Endothelial cell of umbilical vein (primary cell): ENCODE measurements around the gene ACOT7. TPM values are rescaled to one million over a fixed set of nuclear protein-coding genes. Genes with fewer than 3 reads are reported as not detected.

Experiments
- BruUV-seq: library from RNA; stranded (reverse); fragments of 400-500 nt; replicated peaks from 2 replicates; lab custom pipeline; 2021; lab: Mats Ljungman, UMichigan
- CTCF ChIA-PET: fragments of 300-600, 350-600 bp; sonication (Branson Sonifier 250); formaldehyde crosslinking; loops from one replicate; lab custom pipeline; 2021; ENCODE audit warnings: antibody characterized with exemption, inconsistent platforms; lab: Charles Lee
- POLR2A ChIA-PET: fragments of 300-600, 350-600 bp; sonication (Branson Sonifier 250); formaldehyde crosslinking; loops from one replicate; lab custom pipeline; 2021; ENCODE audit warnings: antibody characterized with exemption, inconsistent platforms; lab: Charles Lee
- DNase-seq: peaks from one replicate; pipeline ENCODE4 v3.0.0-alpha.2; 2011; ENCODE audit warnings: low read depth, low spot score
- FAIRE-seq: peaks from 2 replicates; lab custom pipeline; 2011; peaks lifted over from hg19 to GRCh38; lab: Jason Lieb, UNC
- H2AFZ ChIP-seq: 2 replicates; pipeline ENCODE4 v1.6.0; 2012; ENCODE audit warnings: low read depth, low read length, control low read depth, inconsistent platforms
- H3K27ac ChIP-seq: 2 replicates; pipeline ENCODE4 v1.5.1; 2011; ENCODE audit warnings: low read depth, mild to moderate bottlenecking, control low read depth, low read length, moderate library complexity; ENCODE audit not compliant: insufficient read depth
- H3K27me3 ChIP-seq, 2 experiments: 2 replicates each; pipeline versions ENCODE4 v1.6.0 to v1.6.1; 2011; ENCODE audit warnings: low read length in 2 of 2, mixed read lengths in 1 of 2; ENCODE audit not compliant: control insufficient read depth in 2 of 2, insufficient read depth in 2 of 2
- H3K36me3 ChIP-seq, 2 experiments: 2 replicates in 1 of 2; 3 replicates in 1 of 2; pipeline ENCODE4 v1.5.1; 2011; ENCODE audit warnings: low read length in 2 of 2, mild to moderate bottlenecking in 1 of 2, moderate library complexity in 1 of 2; ENCODE audit not compliant: control insufficient read depth in 2 of 2, insufficient read depth in 2 of 2; ENCODE audit errors: extremely low read depth in 1 of 2
- H3K4me1 ChIP-seq: 3 replicates; pipeline ENCODE4 v1.5.1; 2011; ENCODE audit warnings: mild to moderate bottlenecking, low read length; ENCODE audit not compliant: control insufficient read depth, insufficient read depth; ENCODE audit errors: extremely low read depth
- H3K4me2 ChIP-seq: 2 replicates; pipeline ENCODE4 v1.6.1; 2011; ENCODE audit warnings: low read length, control low read depth, mixed read lengths; ENCODE audit not compliant: insufficient read depth
- H3K4me3 ChIP-seq, 3 experiments: fragments of 200-600 bp in 1 of 3; sonication (generic), shearing (Covaris generic) in 1 of 3; replicated peaks in 1 of 3; 2 replicates each; pipeline ENCODE4 v1.5.1; 2011 to 2016; ENCODE audit warnings: control low read depth in 3 of 3, low read length in 3 of 3, mild to moderate bottlenecking in 2 of 3, inconsistent platforms in 1 of 3, low read depth in 1 of 3, moderate library complexity in 1 of 3; ENCODE audit not compliant: insufficient read depth in 1 of 3
- H3K79me2 ChIP-seq: 2 replicates; pipeline ENCODE4 v1.6.0; 2012; ENCODE audit warnings: low read length, inconsistent platforms; ENCODE audit not compliant: control insufficient read depth, insufficient read depth
- H3K9ac ChIP-seq: replicated peaks from 2 replicates; pipeline ENCODE3; 2011; ENCODE audit warnings: low read length, control low read depth; ENCODE audit not compliant: insufficient read depth; ENCODE audit errors: extremely low read depth
- H3K9me1 ChIP-seq: replicated peaks from 3 replicates; pipeline ENCODE4 v1.6.0; 2011; ENCODE audit warnings: mild to moderate bottlenecking, low read length; ENCODE audit not compliant: control insufficient read depth, insufficient read depth; ENCODE audit errors: extremely low read depth
- H3K9me3 ChIP-seq: replicated peaks from 2 replicates; pipeline ENCODE4 v1.5.1; 2012; ENCODE audit warnings: low read length, inconsistent platforms; ENCODE audit not compliant: control insufficient read depth, insufficient read depth
- H4K20me1 ChIP-seq: replicated peaks from 2 replicates; pipeline ENCODE3; 2011; ENCODE audit warnings: mild to moderate bottlenecking, low read length; ENCODE audit not compliant: control insufficient read depth, insufficient read depth; ENCODE audit errors: extremely low read depth
- EZH2 ChIP-seq: IDR thresholded peaks from 2 replicates; pipeline ENCODE4 v1.6.1; 2012; ENCODE audit warnings: borderline replicate concordance, low read depth, mild to moderate bottlenecking, moderate library complexity, low read length, inconsistent platforms; ENCODE audit not compliant: severe bottlenecking
- FOS ChIP-seq: IDR thresholded peaks from 2 replicates; pipeline ENCODE4 v1.6.1; 2011; ENCODE audit warnings: mild to moderate bottlenecking, low read length, moderate library complexity, borderline replicate concordance; ENCODE audit not compliant: insufficient read depth
- GATA2 ChIP-seq: IDR thresholded peaks from 2 replicates; pipeline ENCODE4 v1.7.0; 2011; ENCODE audit warnings: low read depth, mild to moderate bottlenecking, moderate library complexity, mixed read lengths, low read length; ENCODE audit not compliant: insufficient read length, insufficient read depth
- JUN ChIP-seq: IDR thresholded peaks from 2 replicates; pipeline ENCODE4 v1.6.1; 2011; ENCODE audit warnings: borderline replicate concordance, low read depth; ENCODE audit not compliant: insufficient read length, insufficient read depth
- dilution Hi-C: fragments of 300-500 bp; cut with MboI; formaldehyde crosslinking; loops from one replicate; pipeline ENCODE4 v1.15.0; 2019; ENCODE audit warnings: low sequenced_read_pairs; ENCODE audit not compliant: extremely low pct_ligation_motif_present
- intact Hi-C: fragments of 100-400 bp; cut with micrococcal nuclease; formaldehyde crosslinking; loops from one replicate; pipeline ENCODE4 v1.10.0; 2022
- polyA plus RNA-seq, 4 experiments: library from polyadenylated mRNA; depleted of rRNA in 3 of 4; stranded (reverse) in 3 of 4; unstranded in 1 of 4; fragments of >200 nt; gene quantifications; 2 replicates each; pipeline versions ENCODE4 v1.2.1 to v1.2.3, GENCODE V29; 2011 to 2012; ENCODE audit warnings: missing spikeins in 1 of 4
- total RNA-seq: library from RNA; stranded (reverse); gene quantifications from 2 replicates; pipeline ENCODE4 v1.2.3, GENCODE V29; 2021
- TF ChIP-seq, protein P1 (sequence below), 2 donors: IDR thresholded peaks; 1 replicate in 1 of 2; 2 replicates in 1 of 2; pipeline ENCODE4 v1.5.1; 2011; ENCODE audit warnings: low read length in 2 of 2, mild to moderate bottlenecking in 2 of 2, moderate library complexity in 2 of 2, control low read depth in 1 of 2, inconsistent platforms in 1 of 2, low read depth in 1 of 2; ENCODE audit not compliant: insufficient read depth in 1 of 2; ENCODE audit errors: extremely low read depth in 1 of 2

Gene ACOT7
- total and polyA plus RNA-seq, 2 donors (not counting 3 experiments of a cell fraction or from before 2014, with no cell fraction given) = 69.4 to 105 TPM

DNA sequence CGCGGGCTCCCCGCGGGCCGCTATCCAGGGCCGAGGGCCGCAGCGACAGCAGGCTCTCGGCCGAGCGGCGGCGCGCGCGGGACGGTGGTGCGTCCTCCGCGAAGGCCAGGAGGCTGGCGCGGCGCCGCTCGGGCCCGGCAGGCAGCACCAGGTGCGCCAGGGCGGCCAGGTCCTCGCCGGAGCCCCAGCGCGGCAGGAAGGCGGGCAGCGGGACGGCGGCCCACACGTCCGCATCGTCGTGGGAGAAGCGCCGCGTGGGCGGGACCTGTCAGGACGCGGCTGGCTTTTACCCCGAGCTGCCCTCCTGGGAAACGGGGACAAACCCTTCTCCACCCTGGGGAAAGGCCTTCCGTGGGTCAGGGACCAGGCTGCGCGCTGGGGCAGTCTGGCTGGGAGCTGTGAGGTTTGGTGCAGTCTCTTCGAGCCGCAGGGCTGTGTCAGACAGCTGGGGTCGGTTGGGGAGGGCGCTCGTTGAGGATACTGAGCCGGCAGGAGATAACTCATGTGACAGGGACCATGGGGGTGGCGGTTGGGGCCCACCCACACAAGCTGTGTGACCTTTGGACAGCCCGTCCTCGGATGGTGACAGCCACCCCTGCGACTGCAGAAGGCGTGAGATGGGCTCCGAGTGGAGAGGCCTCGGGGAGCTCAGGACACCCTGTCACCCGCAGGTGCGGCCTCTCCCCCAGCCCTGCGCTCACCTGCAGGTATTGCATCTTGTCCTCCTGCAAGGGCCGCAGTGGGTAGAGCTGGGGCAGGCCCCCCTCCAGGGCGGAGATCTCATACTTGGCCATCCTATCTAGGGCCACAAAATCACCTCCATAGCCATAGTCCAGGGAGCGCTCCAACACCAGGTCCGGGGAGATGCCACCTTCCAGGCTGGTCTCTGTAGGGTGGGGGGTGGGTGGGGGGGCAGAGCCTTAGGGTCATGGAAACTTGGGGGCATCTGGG lies 143.6 kb downstream of the ACOT7 start:
- dilution Hi-C loops = no loop called here
- no peak overlapping the region for H2AFZ ChIP-seq

More for the DNA sequence above, 143.6 kb downstream of the ACOT7 start:
- DNase-seq (no peak), FAIRE-seq (no peak)
- Histone ChIP-seq H3K9ac (no peak overlapping the region), H3K9me1 (no peaks in the 10 kb centered on the region), H4K20me1 (no peaks in the 10 kb centered on the region), H3K9me3 (no peaks in the 10 kb centered on the region), H3K4me2 (no peak overlapping the region), H3K27me3 (peaks cover 3 to 10% of the 10 kb centered on the region in 2 experiments), H3K4me3 (no peak overlapping the region), H3K4me1 (peaks cover 5% of the 10 kb centered on the region), H3K36me3 (no peaks in the 10 kb centered on the region), H3K27ac (no peak overlapping the region), H3K79me2 (no peaks in the 10 kb centered on the region)
- POLR2A ChIA-PET = no interaction called here
- TF ChIP-seq FOS = no peak
- TF ChIP-seq, protein P1, sequence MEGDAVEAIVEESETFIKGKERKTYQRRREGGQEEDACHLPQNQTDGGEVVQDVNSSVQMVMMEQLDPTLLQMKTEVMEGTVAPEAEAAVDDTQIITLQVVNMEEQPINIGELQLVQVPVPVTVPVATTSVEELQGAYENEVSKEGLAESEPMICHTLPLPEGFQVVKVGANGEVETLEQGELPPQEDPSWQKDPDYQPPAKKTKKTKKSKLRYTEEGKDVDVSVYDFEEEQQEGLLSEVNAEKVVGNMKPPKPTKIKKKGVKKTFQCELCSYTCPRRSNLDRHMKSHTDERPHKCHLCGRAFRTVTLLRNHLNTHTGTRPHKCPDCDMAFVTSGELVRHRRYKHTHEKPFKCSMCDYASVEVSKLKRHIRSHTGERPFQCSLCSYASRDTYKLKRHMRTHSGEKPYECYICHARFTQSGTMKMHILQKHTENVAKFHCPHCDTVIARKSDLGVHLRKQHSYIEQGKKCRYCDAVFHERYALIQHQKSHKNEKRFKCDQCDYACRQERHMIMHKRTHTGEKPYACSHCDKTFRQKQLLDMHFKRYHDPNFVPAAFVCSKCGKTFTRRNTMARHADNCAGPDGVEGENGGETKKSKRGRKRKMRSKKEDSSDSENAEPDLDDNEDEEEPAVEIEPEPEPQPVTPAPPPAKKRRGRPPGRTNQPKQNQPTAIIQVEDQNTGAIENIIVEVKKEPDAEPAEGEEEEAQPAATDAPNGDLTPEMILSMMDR (IDR thresholded peaks at IDR 0.05; ENCODE audit: extremely low read depth in 1 of 2, insufficient read depth in 1 of 2, low read depth in 1 of 2, low read length in 2 of 2) = no peak
- TF ChIP-seq JUN = no peak
- TF ChIP-seq EZH2 = peak; percentile 89
- TF ChIP-seq GATA2 = no peak
- CTCF ChIA-PET = interaction anchor here (0.9 to 7.8 kb wide), 4 partner anchors 10 to 155 kb away, joined by 3 to 208 read pairs (median 22); partner anchors contain the start of gene GPR153
- intact Hi-C loops = no loop called here
- no TSS peak for BruUV-seq
